Spleen (tissue), 7 donors: ENCODE data around the gene SMG9.

ENCODE experiments used
- POLR2A ChIP-seq, 3 donors: fragments of 450-650 bp; IDR thresholded peaks; one replicate each; pipeline ENCODE4 v1.5.1; 2017; ENCODE audit warnings: antibody characterized with exemption in 3 of 3, mild to moderate bottlenecking in 1 of 3
- POLR2AphosphoS5 ChIP-seq, 3 donors: sonication (generic); formaldehyde crosslinking; IDR thresholded peaks; one replicate each; pipeline ENCODE4 v1.5.1; 2017; ENCODE audit warnings: antibody characterized with exemption in 3 of 3
- TF ChIP-seq, protein P1 (sequence below), 11 experiments: fragments of 200-600 bp in 7 of 11; fragments of 450-650 bp in 4 of 11; sonication (generic) in 4 of 11; IDR thresholded peaks in 8 of 11; conservative IDR thresholded peaks in 3 of 11; 1 replicate in 7 of 11; 2 replicates in 4 of 11; pipeline versions ENCODE4 v1.4.0 to v1.8.0; 2016 to 2021; ENCODE audit warnings: antibody characterized with exemption in 11 of 11, inconsistent platforms in 4 of 11, mild to moderate bottlenecking in 1 of 11
- donor health status: DM: no; HTN: no; CAD: no; lungs with moderate emphysema.
- donor health status: DM: no; HTN: no; CAD: no.
- donor health status: DM: no; HTN: no; CAD: no.

DNA sequence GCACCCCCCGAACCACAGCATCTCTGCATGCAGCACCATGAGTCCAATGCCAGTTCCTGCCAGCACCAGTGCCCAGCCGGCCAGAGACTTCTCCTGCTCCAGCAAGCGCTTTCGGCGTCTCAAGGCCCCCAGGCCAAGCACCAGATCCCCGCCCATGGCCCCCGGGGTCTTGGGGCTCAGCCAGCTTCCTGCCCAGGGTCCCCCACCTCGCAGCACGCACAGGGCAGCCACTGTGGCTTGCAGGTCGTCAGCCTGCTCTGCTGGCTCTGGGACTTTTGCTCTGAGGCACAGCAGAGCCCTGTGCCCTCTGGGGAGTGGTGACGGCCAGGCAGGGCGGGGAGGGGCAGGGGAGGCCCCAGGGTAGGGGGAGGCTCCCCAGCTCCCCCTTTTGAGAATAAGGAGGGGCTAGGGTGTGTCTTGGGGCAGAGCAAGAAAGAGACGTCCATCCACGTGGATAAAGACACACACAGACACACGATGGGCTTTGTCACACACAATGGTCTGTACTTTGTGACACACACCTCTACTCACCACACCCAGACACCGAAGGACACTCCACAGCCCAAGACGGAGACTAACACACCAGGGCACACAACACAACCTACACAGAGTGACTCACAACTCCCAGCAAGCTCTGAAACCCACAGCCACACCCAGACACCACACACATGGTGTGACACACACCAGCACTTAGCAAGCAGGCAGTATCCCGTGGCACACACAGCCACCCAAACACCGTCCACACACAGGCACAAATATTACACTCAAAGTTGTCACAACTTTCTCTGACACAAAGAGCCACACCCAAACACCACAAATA, 26.2 kb upstream of the SMG9 start, which contains the start of gene KCNN4:
- TF ChIP-seq, protein P1, sequence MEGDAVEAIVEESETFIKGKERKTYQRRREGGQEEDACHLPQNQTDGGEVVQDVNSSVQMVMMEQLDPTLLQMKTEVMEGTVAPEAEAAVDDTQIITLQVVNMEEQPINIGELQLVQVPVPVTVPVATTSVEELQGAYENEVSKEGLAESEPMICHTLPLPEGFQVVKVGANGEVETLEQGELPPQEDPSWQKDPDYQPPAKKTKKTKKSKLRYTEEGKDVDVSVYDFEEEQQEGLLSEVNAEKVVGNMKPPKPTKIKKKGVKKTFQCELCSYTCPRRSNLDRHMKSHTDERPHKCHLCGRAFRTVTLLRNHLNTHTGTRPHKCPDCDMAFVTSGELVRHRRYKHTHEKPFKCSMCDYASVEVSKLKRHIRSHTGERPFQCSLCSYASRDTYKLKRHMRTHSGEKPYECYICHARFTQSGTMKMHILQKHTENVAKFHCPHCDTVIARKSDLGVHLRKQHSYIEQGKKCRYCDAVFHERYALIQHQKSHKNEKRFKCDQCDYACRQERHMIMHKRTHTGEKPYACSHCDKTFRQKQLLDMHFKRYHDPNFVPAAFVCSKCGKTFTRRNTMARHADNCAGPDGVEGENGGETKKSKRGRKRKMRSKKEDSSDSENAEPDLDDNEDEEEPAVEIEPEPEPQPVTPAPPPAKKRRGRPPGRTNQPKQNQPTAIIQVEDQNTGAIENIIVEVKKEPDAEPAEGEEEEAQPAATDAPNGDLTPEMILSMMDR (IDR thresholded peaks at IDR 0.05 in 8 of 11, conservative IDR thresholded peaks at IDR 0.05 in 3 of 11): no peak
- TF ChIP-seq POLR2AphosphoS5 (IDR thresholded peaks at IDR 0.05) (peak; percentile 90 to 96 (median 93)), POLR2A (IDR thresholded peaks at IDR 0.05) (peak in 2 of 3 donors; percentile 19 to 65)
